ENCODE results near the gene SLC23A3.

DNA sequence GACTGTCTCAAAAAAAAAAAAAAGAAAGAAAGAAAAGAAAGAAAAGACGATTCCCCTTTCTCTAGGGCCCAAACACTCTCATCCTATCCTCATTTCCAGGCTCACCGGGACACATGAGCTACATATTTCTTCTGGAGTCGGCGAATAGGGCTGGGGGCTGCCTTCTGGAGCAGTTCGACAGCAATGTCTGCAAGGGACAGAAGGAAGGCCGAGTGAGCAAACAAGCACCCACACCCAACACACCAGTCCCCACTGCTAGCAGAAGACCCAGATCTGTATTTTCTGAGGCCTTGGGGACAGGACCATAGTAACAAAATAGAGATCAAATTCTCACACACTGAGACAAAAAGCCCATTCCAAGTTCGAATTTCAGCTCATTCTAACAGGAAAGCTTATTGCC, 5.7 kb upstream of the SLC23A3 start:
- TF ChIP-seq, protein P1, sequence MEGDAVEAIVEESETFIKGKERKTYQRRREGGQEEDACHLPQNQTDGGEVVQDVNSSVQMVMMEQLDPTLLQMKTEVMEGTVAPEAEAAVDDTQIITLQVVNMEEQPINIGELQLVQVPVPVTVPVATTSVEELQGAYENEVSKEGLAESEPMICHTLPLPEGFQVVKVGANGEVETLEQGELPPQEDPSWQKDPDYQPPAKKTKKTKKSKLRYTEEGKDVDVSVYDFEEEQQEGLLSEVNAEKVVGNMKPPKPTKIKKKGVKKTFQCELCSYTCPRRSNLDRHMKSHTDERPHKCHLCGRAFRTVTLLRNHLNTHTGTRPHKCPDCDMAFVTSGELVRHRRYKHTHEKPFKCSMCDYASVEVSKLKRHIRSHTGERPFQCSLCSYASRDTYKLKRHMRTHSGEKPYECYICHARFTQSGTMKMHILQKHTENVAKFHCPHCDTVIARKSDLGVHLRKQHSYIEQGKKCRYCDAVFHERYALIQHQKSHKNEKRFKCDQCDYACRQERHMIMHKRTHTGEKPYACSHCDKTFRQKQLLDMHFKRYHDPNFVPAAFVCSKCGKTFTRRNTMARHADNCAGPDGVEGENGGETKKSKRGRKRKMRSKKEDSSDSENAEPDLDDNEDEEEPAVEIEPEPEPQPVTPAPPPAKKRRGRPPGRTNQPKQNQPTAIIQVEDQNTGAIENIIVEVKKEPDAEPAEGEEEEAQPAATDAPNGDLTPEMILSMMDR (conservative IDR thresholded peaks at IDR 0.05): no peak
- TF ChIP-seq ZFX (IDR thresholded peaks at IDR 0.05): no peak

Measured in C4-2B (cell line).